HEK293T (cell line): Measurements from ENCODE around the gene COL23A1.

Source experiments
- CTCF ChIA-PET: fragments of 350-600 bp; formaldehyde crosslinking; extraction: SDS; loops from one replicate; lab custom pipeline; 2021; ENCODE audit warnings: antibody characterized with exemption, inconsistent platforms; lab: Yijun Ruan, JAX
- POLR2A ChIA-PET: fragments of 350-600 bp; formaldehyde crosslinking; extraction: SDS; loops from one replicate; lab custom pipeline; 2020; ENCODE audit warnings: antibody characterized with exemption, inconsistent platforms; lab: Yijun Ruan, JAX
- DNase-seq: peaks from one replicate; pipeline ENCODE4 v3.0.0; 2012; ENCODE audit warnings: mixed read lengths; ENCODE audit errors: extremely low spot score
- ARNT ChIP-seq: fragments of 450-650 bp; IDR thresholded peaks from 2 replicates; pipeline ENCODE4 v1.6.1; 2017; ENCODE audit warnings: mild to moderate bottlenecking
- BHLHE40 ChIP-seq: fragments of 450-650 bp; IDR thresholded peaks from 2 replicates; pipeline ENCODE4 v1.6.1; 2016; ENCODE audit warnings: mild to moderate bottlenecking, moderate library complexity, borderline replicate concordance
- CTBP1 ChIP-seq: fragments of 450-650 bp; IDR thresholded peaks from 2 replicates; pipeline ENCODE4 v1.6.1; 2016; ENCODE audit warnings: borderline replicate concordance
- ELF4 ChIP-seq: fragments of 450-650 bp; IDR thresholded peaks from 2 replicates; pipeline ENCODE4 v1.6.1; 2017; ENCODE audit warnings: antibody characterized with exemption
- FOXA1 ChIP-seq: fragments of 450-650 bp; IDR thresholded peaks from 2 replicates; pipeline ENCODE4 v1.6.1; 2016; ENCODE audit warnings: mild to moderate bottlenecking
- FOXK2 ChIP-seq: fragments of 450-650 bp; IDR thresholded peaks from 2 replicates; pipeline ENCODE4 v1.6.1; 2016; ENCODE audit warnings: mild to moderate bottlenecking
- FOXM1 ChIP-seq: fragments of 450-650 bp; IDR thresholded peaks from 2 replicates; pipeline ENCODE4 v1.6.1; 2017; ENCODE audit warnings: mild to moderate bottlenecking, borderline replicate concordance
- HDGF ChIP-seq: fragments of 450-650 bp; IDR thresholded peaks from 2 replicates; pipeline ENCODE4 v1.6.1; 2017; ENCODE audit warnings: antibody characterized with exemption, borderline replicate concordance
- L3MBTL2 ChIP-seq: fragments of 450-650 bp; conservative IDR thresholded peaks from 2 replicates; pipeline ENCODE4 v1.6.1; 2016; ENCODE audit warnings: mild to moderate bottlenecking
- LEF1 ChIP-seq: fragments of 450-650 bp; IDR thresholded peaks from 2 replicates; pipeline ENCODE4 v1.6.1; 2017; ENCODE audit warnings: mild to moderate bottlenecking, borderline replicate concordance
- NFRKB ChIP-seq: fragments of 450-650 bp; IDR thresholded peaks from 2 replicates; pipeline ENCODE4 v1.6.1; 2016; ENCODE audit warnings: mild to moderate bottlenecking, moderate library complexity
- SP1 ChIP-seq: fragments of 450-650 bp; IDR thresholded peaks from 2 replicates; pipeline ENCODE4 v1.6.1; 2017
- SUZ12 ChIP-seq: fragments of 450-650 bp; IDR thresholded peaks from 2 replicates; pipeline ENCODE4 v1.6.1; 2016; ENCODE audit warnings: mild to moderate bottlenecking
- TARDBP ChIP-seq: fragments of 450-650 bp; IDR thresholded peaks from 2 replicates; pipeline ENCODE4 v1.6.1; 2016
- ZNF384 ChIP-seq: fragments of 450-650 bp; IDR thresholded peaks from 2 replicates; pipeline ENCODE4 v1.6.1; 2016
- TF ChIP-seq, protein P1 (sequence below): fragments of 450-650 bp; IDR thresholded peaks from 2 replicates; pipeline ENCODE4 v1.6.1; 2016

Gene COL23A1

GRCh38 chr5:178308541-178309092 is 281.6 kb downstream of the COL23A1 start:
- POLR2A ChIA-PET = no interaction called here
- CTCF ChIA-PET = no interaction called here
- TF ChIP-seq SUZ12 (no peak), TARDBP (no peak), LEF1 (no peak)
- DNase-seq = no peak

GRCh38 chr5:178307267-178308045 is 282.7 kb downstream of the COL23A1 start:
- POLR2A ChIA-PET = no interaction called here
- TF ChIP-seq HDGF = no peak
- TF ChIP-seq, protein P1, sequence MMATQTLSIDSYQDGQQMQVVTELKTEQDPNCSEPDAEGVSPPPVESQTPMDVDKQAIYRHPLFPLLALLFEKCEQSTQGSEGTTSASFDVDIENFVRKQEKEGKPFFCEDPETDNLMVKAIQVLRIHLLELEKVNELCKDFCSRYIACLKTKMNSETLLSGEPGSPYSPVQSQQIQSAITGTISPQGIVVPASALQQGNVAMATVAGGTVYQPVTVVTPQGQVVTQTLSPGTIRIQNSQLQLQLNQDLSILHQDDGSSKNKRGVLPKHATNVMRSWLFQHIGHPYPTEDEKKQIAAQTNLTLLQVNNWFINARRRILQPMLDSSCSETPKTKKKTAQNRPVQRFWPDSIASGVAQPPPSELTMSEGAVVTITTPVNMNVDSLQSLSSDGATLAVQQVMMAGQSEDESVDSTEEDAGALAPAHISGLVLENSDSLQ = no peak
- TF ChIP-seq SP1 = no peak
- DNase-seq = no peak
- CTCF ChIA-PET = no interaction called here

DNA sequence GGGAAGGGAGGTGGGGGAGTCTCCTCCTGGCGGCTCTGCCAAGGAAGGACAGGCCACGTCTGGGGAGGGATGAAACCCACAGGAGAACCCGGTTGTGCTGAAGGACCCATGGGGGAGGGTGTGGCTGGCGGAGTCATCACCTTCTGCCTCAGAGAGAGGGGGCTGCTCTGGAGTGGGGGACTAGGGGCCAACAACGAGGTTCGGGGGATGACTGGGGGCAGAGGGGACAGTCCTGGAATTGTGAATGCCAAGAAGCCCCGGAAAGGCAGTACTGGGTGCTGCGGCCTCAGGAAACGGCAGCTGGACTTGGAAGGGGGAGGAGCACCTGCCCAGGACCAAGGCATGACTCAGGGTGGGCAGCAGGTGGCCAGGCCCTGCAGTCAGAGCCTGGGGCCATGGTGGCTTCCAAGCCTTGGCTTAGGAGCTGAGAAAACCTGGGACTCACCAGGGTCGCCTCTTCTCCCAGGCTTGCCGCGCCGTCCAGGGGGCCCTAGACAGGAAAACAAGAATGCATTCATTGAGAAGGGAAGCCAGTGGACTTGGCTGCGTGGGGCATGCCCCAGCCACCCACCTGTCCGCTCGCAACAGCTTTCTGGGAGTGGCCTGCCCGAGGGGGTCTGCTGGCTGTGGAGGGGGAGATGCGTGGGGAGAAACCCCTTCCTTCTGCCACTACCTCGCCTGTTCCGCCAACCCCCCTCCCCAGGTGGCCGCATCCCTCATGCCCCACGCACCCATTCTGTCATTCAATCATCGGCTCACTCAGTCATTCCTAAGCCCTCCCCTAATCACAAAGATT is 283.6 kb downstream of the COL23A1 start:
- POLR2A ChIA-PET = no interaction called here
- no peak for TF ChIP-seq L3MBTL2
- TF ChIP-seq NFRKB = no peak
- TF ChIP-seq SP1 = no peak
- TF ChIP-seq ELF4 = no peak
- TF ChIP-seq LEF1 = no peak
- TF ChIP-seq, protein P1 = no peak
- TF ChIP-seq HDGF = no peak
- no peak for TF ChIP-seq FOXA1
- TF ChIP-seq SUZ12 = no peak
- TF ChIP-seq FOXM1 = no peak
- TF ChIP-seq ARNT = no peak
- TF ChIP-seq ZNF384 = no peak
- no peak for TF ChIP-seq CTBP1
- TF ChIP-seq FOXK2 = no peak
- TF ChIP-seq BHLHE40 = no peak
- no peak for DNase-seq
- CTCF ChIA-PET = interaction anchor here (1.1 kb wide), 1 partner anchor 71 kb away, joined by 3 read pairs; no protein-coding TSS in a partner anchor

- ChIA-PET POLR2A (no interaction called here), CTCF (interaction anchor here (1.1 kb wide), 1 partner anchor 71 kb away, joined by 3 read pairs; no protein-coding TSS in a partner anchor)
- no peak for DNase-seq
- TF ChIP-seq CTBP1 (no peak), TARDBP (no peak), HDGF (no peak), FOXA1 (no peak), ARNT (no peak), L3MBTL2 (no peak), LEF1 (no peak), BHLHE40 (no peak), FOXK2 (no peak), FOXM1 (no peak), NFRKB (no peak), ZNF384 (no peak), SP1 (no peak), SUZ12 (no peak), ELF4 (no peak)
- TF ChIP-seq, protein P1 = no peak
These were observed 284.4 kb downstream of the COL23A1 start for GRCh38 chr5:178305801-178306200.

GRCh38 chr5:178304761-178305645 is 285.2 kb downstream of the COL23A1 start:
- DNase-seq = no peak
- TF ChIP-seq FOXA1 = no peak
- no peak for TF ChIP-seq ARNT
- TF ChIP-seq CTBP1 = no peak
- TF ChIP-seq TARDBP = no peak
- TF ChIP-seq HDGF = no peak
- no peak for TF ChIP-seq FOXK2
- no peak for TF ChIP-seq BHLHE40
- TF ChIP-seq ZNF384 = no peak
- TF ChIP-seq FOXM1 = no peak
- no peak for TF ChIP-seq LEF1
- no peak for TF ChIP-seq SUZ12
- ChIA-PET CTCF (interaction anchor here (1.1 to 1.7 kb wide), 4 partner anchors 21 to 247 kb away, joined by 3 to 5 read pairs (median 3); no protein-coding TSS in a partner anchor), POLR2A (no interaction called here)
